Stimulated activated CD4-positive, alpha-beta T cell treated with anti-CD3 and anti-CD28 coated beads, TNF-alpha, amount 100 ng/mL, for 4 hours (primary cell): ENCODE measurements around the gene VHLL.
"Not testable (repeated sequence)": the region's sequence is repeated elsewhere in the genome, so short reads cannot be mapped to it uniquely, and the experiment has no call there.

Source experiments
- DNase-seq, 3 experiments: peaks; one replicate each; pipeline ENCODE4 v3.0.0-alpha.2; 2020; ENCODE audit warnings: low read depth in 3 of 3

VHLL gene

DNA sequence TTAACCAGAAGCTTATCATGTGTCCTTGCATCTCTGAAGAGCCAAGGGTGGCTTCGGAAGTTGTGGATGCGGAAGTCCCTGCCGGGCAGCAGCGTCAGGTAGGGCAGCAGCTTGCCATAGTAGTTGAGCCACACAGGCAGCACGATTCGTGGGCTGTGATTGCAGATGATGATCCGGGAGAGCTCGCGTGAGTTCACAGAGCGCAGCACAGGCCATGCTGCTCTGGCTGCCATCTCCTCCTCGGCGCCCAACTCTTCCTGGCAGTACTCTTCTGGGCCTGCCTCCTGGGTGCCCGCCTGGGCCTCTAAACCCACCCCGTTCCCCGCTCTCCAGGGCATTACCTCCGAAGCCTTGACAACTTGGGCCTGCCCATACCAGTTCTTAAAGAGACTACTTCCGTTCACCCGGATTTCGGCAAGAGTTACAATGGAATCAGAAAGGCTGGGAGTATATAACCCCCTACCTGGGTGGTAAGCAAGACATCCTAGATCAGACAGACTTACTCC lies at the start of gene VHLL:
Gene VHLL, minus strand, starts transcription at position 456 of the 506 bp plus-strand sequence. Its CDS starts 118 bp downstream, at position 338.
- DNase-seq: no peak

DNA sequence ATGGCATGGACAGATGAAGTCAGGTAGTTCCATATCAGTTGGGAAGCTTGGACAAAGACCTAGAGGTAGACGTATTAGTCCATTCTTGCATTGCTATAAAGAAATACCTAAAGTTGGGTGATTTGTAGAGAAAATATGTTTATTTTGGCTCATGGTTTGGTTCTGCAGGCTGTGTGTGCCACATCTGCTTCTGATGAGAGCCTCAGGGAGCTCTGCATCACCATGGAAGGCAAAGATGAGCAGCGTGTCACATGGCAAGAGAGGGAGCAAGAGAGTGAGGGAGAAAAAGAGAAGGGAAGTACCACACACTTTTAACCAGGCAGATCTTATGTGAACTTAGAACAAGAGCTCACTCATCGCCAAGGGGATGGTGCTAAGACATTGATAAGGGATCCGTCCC lies 48.2 kb upstream of the VHLL start:
- DNase-seq: no peak

DNA sequence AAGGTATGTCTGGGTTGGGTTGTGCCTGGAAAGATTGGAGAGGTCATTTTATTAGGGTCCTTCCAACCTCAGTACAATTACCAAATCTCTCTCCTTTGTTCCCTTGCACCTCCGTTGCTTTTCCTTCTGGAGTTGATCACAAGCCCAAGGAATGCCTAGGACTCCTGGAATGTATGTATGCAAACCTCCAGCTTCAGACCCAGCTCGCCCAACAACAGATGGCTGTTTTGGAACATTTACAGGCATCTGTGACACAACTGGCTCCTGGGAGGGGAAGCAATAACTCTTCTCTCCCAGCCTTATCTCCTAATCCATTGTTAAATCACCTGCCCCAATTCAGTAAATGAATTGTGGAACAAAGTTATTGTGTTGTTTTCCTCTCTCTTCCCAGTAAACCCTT lies 47.5 kb upstream of the VHLL start:
- DNase-seq: no peak

DNA sequence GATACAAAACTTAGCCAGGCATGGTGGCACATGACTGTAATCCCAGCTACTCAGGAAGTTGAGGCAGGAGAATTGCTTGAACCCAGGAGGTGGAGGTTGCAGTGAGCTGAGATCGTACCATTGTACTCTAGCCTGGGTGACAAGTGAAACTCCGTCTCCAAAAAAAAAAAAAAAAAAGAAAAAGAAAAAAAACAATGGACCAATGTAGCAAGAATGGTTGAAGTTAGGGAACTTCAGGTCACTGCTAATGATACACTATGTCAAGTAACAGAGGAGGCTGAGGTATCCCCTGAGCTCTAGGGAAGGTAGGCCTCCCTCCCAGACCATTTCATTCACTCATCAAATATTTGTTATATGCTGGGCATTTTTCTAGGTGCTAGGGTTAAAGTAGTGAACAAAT lies 46.9 kb upstream of the VHLL start:
- DNase-seq: not testable (repeated sequence)

DNA sequence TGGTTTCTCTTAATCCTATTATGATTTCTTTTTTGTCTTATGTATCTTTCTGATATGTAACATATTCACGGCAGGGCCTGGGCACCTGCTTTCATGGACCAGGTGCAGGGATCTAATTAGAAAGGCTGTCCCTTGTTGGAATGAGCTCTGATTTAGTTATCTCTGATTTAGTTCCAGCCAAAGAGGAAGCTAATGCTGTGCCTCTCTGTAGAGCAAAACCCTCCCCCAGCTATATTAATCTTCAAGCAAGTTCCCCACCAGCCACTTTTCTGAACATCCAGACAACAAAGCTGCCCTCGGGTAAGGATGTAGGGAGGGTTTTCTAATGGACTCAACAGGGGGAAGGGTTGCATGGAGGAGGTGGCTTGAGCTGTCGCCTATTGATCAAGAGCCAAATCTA lies 45.3 kb upstream of the VHLL start:
- no peak for DNase-seq

DNA sequence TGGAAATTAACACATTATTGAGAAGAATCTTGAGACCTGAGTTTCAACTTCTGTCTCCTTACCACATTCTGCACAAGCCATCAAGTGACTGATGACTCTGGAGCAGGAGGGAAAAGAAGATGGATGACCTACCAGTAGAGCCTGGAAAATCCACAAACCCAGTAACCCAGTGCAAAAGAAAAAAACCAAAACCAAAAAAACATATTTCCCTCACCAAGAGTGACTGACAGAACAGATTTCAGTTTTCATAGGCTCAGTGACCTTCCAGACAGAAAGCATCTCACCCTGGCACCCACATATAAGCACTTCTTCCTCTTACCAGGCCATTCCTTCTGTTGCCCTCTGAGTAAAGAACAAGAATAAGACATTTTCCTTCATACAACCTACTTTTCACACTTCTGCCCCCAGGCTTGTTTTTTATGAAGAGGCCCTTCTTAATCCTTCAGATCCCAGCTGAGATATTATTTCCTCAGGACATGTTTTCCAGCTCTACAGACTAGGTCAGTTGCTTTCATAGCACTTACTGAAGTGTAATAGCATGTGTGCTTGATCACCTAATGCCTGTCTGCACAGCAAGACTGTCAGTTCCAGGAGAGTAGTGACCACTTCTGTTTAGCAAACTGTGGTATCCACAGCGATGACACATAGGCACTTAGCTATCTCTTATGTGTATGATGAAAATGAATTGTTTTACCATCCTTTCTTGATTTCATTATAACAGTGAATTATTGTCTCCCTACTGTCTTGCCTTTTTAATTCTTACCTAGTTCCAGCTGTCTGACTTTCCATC lies 43.3 kb upstream of the VHLL start:
- DNase-seq: no peak

DNA sequence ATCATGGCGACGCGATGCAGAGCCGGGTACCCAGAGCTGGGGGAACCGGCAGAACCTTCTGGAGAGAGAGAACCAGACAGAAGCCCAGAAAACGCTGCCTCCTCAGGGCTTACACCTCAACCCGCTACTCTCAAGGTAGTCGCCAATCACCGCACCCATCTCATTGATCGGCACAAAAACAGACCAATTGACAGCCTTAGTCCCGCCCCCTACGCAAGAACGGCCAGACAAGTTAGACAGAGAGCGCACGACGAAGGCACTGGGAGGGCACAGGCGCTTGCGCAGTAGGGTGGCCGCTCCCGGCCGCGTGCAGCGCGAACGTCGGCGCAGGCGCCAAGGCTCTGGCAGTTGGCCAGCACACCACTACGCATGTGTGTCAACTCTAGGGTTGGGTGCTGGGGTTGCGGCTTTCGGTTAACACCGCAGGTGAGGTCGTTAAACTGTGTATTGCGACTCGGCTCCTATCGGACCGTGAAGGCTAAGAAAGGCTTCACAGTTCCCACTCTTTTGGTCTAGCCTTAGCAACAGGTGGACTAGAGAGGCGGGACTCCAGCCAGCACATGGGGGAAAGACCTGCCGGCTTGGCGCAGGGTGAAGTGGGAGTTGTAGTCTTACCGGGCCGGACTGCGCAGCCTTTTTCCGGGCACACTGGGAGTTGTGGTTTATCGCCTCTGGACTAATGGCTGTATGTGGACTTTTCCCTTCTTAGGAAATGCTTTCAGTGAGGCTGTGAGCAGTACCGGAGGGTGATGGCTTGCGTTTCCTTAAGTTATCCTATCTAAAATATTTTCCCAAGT lies 39.3 kb upstream of the VHLL start, which contains the start of the genes CCT3 and TSACC:
Gene CCT3, minus strand, starts transcription at position 113 of the 797 bp plus-strand sequence. Its CDS starts 108 bp downstream, at position 5.
Gene TSACC, plus strand, starts transcription at position 347 of the 797 bp plus-strand sequence. CDS start 1,232 bp downstream, outside the sequence.
- DNase-seq: peak; percentile 98 to 99 (median 99)

DNA sequence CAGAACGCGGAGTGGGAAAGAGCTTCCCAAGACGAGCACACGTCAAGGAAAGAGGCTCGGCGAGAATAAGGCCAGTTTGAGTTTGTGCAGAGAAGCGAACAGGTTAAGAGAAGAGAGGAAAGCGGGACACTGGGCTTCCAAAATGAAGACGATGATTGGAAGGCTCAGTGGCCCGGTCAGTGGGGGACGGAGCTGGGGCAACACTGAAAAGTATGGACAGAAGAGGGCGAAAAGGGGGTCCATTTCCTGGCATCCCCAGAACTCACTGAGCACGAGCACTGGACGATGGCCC lies 38.7 kb upstream of the VHLL start:
- no peak for DNase-seq

DNA sequence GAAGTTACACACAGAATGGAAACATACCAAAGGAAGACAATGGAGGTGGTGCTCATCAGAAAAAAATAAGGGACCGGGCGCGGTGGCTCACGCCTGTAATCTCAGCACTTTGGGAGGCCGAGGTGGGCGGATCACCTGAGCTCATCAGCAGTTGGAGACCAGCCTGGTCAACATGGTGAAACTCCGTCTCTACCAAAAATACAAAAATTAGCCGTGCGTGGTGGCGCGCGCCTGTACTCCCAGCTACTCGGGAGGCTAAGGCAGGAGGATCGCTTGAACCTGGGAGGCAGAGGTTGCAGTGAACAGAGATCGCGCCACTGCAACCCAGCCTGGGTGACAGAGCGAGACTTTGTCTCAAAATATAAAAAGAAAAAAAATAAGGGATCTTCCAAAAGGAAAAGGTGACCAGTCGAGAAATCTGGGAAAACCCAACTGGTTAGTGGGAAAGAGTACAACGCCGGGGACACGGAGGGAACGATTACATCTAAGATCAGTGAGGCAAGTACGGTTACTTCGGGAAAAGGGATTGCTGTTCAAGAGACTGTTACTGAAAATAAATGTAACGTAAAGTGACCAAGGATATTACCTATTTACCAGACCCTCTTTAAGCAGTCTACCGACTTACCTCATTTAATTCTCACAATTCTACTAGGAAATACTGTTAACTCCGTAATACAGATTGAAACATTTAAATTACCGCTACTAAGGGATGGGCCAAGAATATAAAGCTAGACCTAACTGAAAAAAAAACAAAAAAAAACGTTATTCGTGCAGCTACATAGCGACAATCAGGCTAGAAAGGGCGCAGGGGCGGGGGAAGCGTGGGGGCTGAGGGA lies 38.2 kb upstream of the VHLL start:
- no peak for DNase-seq

DNA sequence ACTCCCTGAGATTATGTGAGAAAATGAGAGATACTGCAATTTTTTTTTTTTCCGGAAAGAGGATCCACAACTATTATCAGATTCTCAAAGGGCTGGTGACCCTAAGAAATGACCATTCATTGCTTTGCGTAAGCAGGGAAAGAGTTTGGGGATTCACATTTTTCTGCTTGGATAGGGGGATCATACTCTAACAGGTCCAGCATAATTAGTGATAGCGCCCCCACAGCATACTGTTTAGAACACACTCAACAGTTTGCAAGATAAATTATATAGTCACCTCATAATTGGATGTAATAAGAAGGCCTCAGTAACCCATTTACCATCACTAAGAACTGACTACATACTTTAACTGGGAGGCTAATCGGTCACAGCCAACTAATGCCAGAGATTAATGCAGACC lies 37.1 kb upstream of the VHLL start:
- no peak for DNase-seq

DNA sequence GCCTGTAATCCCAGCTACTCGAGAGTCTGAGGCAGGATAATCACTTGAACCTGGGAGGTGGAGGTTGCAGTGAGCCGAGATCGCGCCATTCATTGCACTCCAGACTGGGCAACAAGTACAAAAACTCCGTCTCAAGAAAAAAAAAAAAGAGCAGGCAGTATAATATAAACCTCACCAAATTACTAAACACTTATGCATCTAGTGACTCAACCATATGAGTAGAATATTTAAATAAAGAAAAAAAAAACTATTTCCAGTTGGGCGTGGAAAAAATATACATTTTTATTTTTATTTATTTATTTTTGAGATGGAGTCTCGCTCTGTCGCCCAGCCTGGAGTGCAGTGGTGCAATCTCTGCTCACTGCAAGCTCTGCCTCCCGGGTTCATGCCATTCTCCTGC lies 24.1 kb upstream of the VHLL start:
- DNase-seq: not testable (repeated sequence)

DNA sequence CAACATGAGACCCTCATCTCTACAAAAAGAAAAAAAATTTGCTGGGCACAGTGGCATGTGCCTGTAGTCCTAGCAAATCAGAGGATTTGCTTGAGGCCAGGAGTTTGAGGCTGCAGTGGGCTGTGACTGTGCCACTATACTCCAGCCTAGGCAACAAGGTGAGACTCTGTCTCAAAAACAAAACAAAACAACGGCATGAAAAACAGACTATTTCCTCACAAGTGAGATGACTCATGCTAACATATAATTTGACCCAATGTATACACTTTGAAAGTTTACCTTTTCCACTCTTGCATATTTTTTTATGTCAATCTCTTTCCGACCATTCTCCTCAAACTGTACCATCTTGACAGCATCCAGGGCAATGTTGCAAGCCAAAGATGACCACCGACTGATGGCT lies 21.5 kb upstream of the VHLL start:
- no peak for DNase-seq

DNA sequence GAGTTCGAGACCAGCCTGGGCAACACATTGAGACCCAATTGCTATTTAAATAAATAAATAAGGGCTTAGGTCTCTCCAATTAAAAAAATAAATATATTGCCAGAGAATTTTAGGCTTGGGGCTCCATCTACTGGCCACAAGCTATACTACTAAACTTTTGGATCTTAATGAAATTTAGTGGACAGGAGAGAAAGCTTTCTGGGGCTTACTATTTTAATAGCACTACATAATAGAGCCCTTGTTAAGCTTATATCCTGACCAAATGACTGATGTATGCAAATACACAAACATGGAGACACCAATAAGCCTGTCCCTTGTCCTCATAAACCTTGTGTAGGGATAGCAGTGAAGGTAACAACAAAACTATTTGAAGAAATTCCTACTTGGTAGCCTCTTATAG lies 20.6 kb upstream of the VHLL start:
- no peak for DNase-seq

DNA sequence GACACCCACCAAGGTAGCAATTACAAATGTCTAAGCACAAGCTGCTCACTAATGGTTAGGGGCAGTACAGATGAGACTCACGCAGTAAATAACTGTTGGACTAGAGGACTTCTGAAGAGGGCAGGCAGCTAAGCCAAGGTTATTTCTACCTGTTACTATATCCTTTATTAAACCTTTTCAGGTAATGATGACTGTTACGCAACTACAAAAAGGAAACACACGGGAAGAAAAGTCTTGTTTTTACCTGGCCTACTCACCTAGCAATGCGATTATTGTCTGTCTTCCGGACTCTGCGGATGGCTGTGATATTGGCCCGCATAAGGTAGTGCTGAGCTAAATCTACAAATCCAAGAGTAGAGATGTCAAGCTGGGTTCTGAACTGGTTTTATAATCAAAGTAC lies 17.8 kb upstream of the VHLL start:
- DNase-seq: no peak

DNA sequence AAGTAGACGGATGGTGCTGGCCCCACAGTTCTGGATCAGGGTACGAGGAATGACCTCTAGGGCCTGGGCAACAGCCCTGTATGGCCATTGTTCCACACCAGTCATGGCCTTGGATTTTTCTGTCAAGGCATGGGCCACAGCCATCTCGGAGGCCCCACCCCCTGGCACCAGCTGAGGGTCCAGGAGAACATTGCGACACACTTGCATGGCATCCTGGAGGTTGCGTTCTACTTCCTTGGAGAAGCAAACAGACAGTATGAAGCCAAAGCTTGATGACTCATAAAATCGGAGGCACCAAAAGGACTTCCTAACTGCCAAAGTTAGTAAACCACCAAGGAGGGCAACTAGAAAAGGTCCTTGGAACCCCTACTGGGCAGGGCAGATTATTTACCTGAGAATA lies 11.9 kb upstream of the VHLL start:
- DNase-seq: no peak

DNA sequence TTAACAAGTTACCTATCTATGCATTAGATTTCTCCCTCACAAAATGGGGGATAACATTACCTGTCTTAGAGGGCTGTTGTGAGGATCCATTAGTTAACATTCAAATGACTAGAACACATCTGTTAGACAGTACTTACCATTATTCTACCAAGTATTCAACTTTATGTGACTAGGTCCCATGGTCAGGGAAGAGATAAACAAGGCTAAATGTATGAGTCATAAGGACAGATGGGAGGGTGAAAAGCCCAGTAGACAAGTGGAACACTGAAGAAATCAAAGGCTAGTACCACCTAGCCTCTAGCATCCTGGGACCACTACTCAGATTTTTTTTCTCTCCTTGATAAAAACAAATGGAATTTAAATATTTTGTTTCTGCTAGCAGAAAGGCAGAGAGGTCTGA lies 9.0 kb upstream of the VHLL start:
- DNase-seq: no peak

DNA sequence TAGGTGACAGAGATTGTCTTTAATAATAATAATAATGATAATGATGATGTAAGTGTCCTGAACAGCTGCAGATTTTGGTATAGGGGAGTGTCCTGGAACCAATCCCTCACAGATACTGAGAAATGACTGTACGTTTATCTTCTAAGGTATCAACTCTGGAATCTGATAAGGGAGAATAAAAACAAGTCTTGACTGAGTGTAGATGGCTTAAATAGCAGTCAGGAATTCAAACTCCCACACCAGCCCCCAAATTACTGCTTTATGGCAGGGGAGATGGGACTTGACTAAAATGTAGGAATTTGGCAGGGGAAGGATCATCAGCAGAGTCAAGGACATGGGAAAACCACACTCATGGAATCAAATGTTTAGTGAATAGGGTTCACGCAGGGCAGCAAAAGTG lies 6.1 kb upstream of the VHLL start:
- no peak for DNase-seq

DNA sequence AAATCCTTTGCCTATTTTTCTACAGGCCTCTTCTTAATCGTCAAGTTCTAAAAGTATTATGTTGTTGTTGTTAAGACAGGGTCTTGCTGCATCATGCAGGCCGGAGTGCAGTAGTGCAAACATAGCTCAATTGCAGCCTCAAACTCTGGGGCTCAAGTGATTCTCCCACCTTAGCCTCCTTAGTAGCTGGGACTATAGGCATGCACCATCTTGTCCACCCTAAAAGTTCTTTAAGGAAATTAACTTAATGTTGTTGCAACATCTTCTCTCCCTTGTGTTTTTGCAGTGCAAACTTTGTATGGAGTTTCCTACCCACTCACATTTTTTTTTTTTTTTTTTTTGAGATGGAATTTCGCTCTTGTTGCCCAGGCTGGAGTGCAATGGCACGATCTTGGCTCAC lies 4.1 kb upstream of the VHLL start:
- DNase-seq: no peak

DNA sequence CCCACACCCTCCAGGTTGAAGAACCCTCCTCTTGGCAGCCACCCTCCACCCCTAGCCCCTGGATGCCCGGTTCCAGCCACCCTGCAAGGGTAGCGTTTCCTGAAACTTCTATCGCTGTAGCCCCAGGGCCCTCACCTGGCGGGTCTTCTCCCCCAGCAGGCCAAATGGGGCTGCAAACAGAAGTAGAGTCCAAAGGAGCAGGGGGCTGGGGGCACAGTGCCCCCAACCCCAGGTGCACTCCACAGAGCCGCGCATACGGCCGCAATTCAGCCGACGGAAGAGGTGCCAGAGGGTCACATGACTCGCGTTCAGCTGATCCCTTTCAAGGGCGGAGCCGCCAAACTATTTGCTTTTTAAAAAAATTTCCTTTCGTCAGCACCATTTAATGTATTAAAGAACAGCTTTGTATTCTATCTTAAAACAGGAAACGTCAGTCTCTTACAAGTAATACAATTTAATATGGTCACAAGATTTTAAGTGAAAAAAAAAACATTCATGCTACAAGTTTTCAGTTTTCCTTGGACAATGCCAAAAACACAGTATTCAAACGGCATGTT lies 3.6 kb downstream of the VHLL start, which contains the start of gene GLMP:
Gene GLMP, minus strand, starts transcription at position 289 of the 557 bp plus-strand sequence. Its CDS starts 34 bp downstream, at position 255.
- no peak for DNase-seq

DNA sequence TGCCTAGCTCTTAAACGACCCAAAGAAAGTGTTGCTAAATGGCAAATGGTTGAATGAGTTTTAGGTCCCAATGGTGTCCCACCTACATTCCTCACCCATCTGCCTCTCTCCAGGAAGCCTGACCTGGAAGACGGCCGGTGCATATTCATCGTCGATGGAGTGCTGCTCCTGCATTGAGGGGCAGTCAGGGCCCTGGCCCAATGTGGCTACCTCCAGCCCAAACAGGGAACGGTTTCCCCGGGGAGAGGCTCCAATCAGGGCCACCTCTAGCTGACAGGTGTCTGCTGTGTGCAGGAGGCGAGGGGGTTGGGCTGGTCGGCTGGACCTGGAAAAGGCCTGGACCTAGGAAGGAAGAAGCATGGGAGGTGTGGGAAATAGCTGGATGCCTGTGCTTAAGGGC lies 5.2 kb downstream of the VHLL start:
- no peak for DNase-seq

DNA sequence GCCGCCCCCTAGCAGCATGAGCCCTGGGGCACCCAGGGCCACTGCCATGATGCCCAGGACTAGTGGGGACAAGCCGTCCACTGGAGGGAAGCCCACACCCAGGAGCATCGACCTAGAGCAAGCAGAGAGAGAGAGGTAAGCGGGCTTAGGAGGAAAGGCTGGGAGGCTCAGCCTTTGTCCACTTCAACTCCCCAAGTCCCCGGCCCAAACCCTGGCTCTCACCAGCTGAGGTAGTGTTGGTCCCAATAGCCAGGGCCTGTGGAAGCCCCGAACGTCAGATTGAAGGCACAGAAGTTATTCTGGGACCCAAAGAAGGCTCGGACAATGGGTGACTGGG lies 6.0 kb downstream of the VHLL start:
- DNase-seq: no peak
